Keratinocyte (primary cell): Measurements from ENCODE around the gene THOC7. TPM values are rescaled to one million over a fixed set of nuclear protein-coding genes. Genes with fewer than 3 reads are reported as not detected.

ENCODE experiments used
- DNase-seq: peaks from one replicate; pipeline ENCODE4 v3.0.0-alpha.2; 2011; ENCODE audit warnings: low read depth, missing footprints, low spot score
- FAIRE-seq: peaks from 2 replicates; lab custom pipeline; 2011; peaks lifted over from hg19 to GRCh38; lab: Jason Lieb, UNC
- H2AFZ ChIP-seq: 2 replicates; pipeline ENCODE4 v1.6.0; 2012; ENCODE audit warnings: low read length, control low read depth, inconsistent platforms; ENCODE audit not compliant: control insufficient read depth
- H3K27ac ChIP-seq: 2 replicates; pipeline ENCODE4 v1.5.1; 2011; ENCODE audit warnings: low read length; ENCODE audit not compliant: control insufficient read depth, insufficient read depth
- H3K27me3 ChIP-seq: 3 replicates; pipeline ENCODE4 v1.6.0; 2011; ENCODE audit warnings: low read length; ENCODE audit not compliant: control insufficient read depth, insufficient read depth; ENCODE audit errors: extremely low read depth
- H3K36me3 ChIP-seq, 2 experiments: 2 replicates in 1 of 2; 3 replicates in 1 of 2; pipeline ENCODE4 v1.5.1; 2011; ENCODE audit warnings: low read length in 2 of 2, mild to moderate bottlenecking in 1 of 2; ENCODE audit not compliant: control insufficient read depth in 2 of 2, insufficient read depth in 2 of 2; ENCODE audit errors: extremely low read depth in 1 of 2
- H3K4me1 ChIP-seq: 3 replicates; pipeline ENCODE4 v1.5.1; 2011; ENCODE audit warnings: low read length; ENCODE audit not compliant: control insufficient read depth, insufficient read depth; ENCODE audit errors: extremely low read depth
- H3K4me2 ChIP-seq: 3 replicates; pipeline ENCODE4 v1.6.0; 2011; ENCODE audit warnings: low read depth, low read length; ENCODE audit not compliant: control insufficient read depth, insufficient read depth; ENCODE audit errors: extremely low read depth
- H3K4me3 ChIP-seq, 3 experiments: fragments of 200-600 bp in 1 of 3; sonication (generic) in 1 of 3; 2 replicates in 2 of 3; 3 replicates in 1 of 3; pipeline ENCODE4 v1.5.1; 2011 to 2016; ENCODE audit warnings: low read length in 3 of 3, mild to moderate bottlenecking in 3 of 3, control low read depth in 2 of 3, inconsistent platforms in 1 of 3, low read depth in 1 of 3, mixed read lengths in 1 of 3, mixed run types in 1 of 3, moderate library complexity in 1 of 3; ENCODE audit not compliant: control insufficient read depth in 2 of 3, insufficient read depth in 2 of 3; ENCODE audit errors: extremely low read depth in 1 of 3
- H3K79me2 ChIP-seq: 2 replicates; pipeline ENCODE4 v1.6.0; 2012; ENCODE audit warnings: low read length; ENCODE audit not compliant: control insufficient read depth, insufficient read depth
- H3K9ac ChIP-seq: 3 replicates; pipeline ENCODE4 v1.6.0; 2011; ENCODE audit warnings: low read length; ENCODE audit not compliant: control insufficient read depth, insufficient read depth; ENCODE audit errors: extremely low read depth
- H3K9me1 ChIP-seq: 3 replicates; pipeline ENCODE4 v1.6.0; 2011; ENCODE audit warnings: low read length; ENCODE audit not compliant: control insufficient read depth, insufficient read depth; ENCODE audit errors: extremely low read depth
- H3K9me3 ChIP-seq: 2 replicates; pipeline ENCODE4 v1.5.1; 2012; ENCODE audit warnings: low read depth, low read length; ENCODE audit not compliant: control insufficient read depth
- H4K20me1 ChIP-seq: 3 replicates; pipeline ENCODE4 v1.6.0; 2011; ENCODE audit warnings: low read length; ENCODE audit not compliant: control insufficient read depth, insufficient read depth; ENCODE audit errors: extremely low read depth
- EZH2 ChIP-seq: IDR thresholded peaks from one replicate; pipeline ENCODE4 v1.6.1; 2012; ENCODE audit warnings: inconsistent platforms, mild to moderate bottlenecking, low read length, moderate library complexity
- dilution Hi-C: fragments of 300-500 bp; cut with MboI; formaldehyde crosslinking; loops from one replicate; pipeline ENCODE4 v1.7.0; 2020; ENCODE audit warnings: low sequenced_read_pairs; ENCODE audit not compliant: extremely low pct_ligation_motif_present
- polyA plus RNA-seq, 5 experiments: library from polyadenylated mRNA; depleted of rRNA in 3 of 5; stranded (reverse) in 3 of 5; stranded (forward) in 1 of 5; unstranded in 1 of 5; fragments of >200 nt; gene quantifications; 1 replicate in 1 of 5; 2 replicates in 3 of 5; 3 replicates in 1 of 5; pipeline versions ENCODE4 v1.2.1 to v1.2.3, GENCODE V29; 2011 to 2012; ENCODE audit warnings: missing spikeins in 2 of 5, low read depth in 1 of 5, low replicate concordance in 1 of 5
- TF ChIP-seq, protein P1 (sequence below), 3 experiments: IDR thresholded peaks in 1 of 3; conservative IDR thresholded peaks in 1 of 3; optimal IDR thresholded peaks in 1 of 3; 2 replicates in 2 of 3; 3 replicates in 1 of 3; pipeline versions ENCODE3 to v1.5.1; 2011; ENCODE audit warnings: low read length in 3 of 3, mild to moderate bottlenecking in 3 of 3, moderate library complexity in 2 of 3, control low read depth in 1 of 3, inconsistent platforms in 1 of 3; ENCODE audit not compliant: insufficient read depth in 2 of 3; ENCODE audit errors: extremely low read depth in 1 of 3

THOC7 gene
- polyA plus RNA-seq, 1 donor (not counting 4 experiments of a cell fraction or from before 2014, with no cell fraction given) = 131 TPM

GRCh38 chr3:63830526-63830925, 33.1 kb downstream of the THOC7 start:
- no peaks in the 10 kb centered on the region for H3K79me2 ChIP-seq
- no peak overlapping the region for H2AFZ ChIP-seq
- TF ChIP-seq, protein P1, sequence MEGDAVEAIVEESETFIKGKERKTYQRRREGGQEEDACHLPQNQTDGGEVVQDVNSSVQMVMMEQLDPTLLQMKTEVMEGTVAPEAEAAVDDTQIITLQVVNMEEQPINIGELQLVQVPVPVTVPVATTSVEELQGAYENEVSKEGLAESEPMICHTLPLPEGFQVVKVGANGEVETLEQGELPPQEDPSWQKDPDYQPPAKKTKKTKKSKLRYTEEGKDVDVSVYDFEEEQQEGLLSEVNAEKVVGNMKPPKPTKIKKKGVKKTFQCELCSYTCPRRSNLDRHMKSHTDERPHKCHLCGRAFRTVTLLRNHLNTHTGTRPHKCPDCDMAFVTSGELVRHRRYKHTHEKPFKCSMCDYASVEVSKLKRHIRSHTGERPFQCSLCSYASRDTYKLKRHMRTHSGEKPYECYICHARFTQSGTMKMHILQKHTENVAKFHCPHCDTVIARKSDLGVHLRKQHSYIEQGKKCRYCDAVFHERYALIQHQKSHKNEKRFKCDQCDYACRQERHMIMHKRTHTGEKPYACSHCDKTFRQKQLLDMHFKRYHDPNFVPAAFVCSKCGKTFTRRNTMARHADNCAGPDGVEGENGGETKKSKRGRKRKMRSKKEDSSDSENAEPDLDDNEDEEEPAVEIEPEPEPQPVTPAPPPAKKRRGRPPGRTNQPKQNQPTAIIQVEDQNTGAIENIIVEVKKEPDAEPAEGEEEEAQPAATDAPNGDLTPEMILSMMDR (optimal IDR thresholded peaks at IDR 0.05 in 1 of 3, IDR thresholded peaks at IDR 0.05 in 1 of 3, conservative IDR thresholded peaks at IDR 0.05 in 1 of 3; ENCODE audit: extremely low read depth in 1 of 3, insufficient read depth in 2 of 3, low read length in 3 of 3) = no peak
- no peak for TF ChIP-seq EZH2
- no peaks in the 10 kb centered on the region for H3K27me3 ChIP-seq
- no peaks in the 10 kb centered on the region for H3K9me3 ChIP-seq
- H4K20me1 ChIP-seq = no peaks in the 10 kb centered on the region
- no peak overlapping the region for H3K9ac ChIP-seq
- H3K27ac ChIP-seq = no peak overlapping the region
- DNase-seq (no peak), FAIRE-seq (no peak)
- H3K36me3 ChIP-seq = peaks cover 3 to 5% of the 10 kb centered on the region in 2 experiments
- no peak overlapping the region for H3K4me2 ChIP-seq
- H3K4me1 ChIP-seq = peaks cover 7% of the 10 kb centered on the region
- dilution Hi-C loops = no loop called here
- no peak overlapping the region for H3K4me3 ChIP-seq
- no peaks in the 10 kb centered on the region for H3K9me1 ChIP-seq

DNA sequence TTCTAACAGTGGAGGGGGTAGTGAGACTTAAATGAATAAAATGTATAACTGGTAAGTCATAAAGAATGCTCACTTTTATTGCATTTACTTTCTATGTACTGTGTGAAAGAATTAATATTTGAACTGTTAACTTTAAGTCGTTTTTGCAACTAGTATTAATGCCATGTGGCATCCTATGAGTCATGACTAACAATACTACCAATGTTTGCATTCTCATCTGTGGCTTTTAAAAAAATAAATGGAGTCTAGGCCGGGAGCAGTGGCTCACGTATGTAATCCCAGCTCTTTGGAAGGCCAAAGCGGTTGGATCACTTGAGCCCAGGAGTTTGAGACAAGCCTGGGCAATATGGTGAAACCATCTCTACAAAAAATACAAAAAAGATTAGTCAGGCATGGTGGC, 39.3 kb downstream of the THOC7 start:
- H3K9ac ChIP-seq = no peak overlapping the region
- no peak overlapping the region for H3K4me3 ChIP-seq
- TF ChIP-seq, protein P1 (optimal IDR thresholded peaks at IDR 0.05 in 1 of 3, IDR thresholded peaks at IDR 0.05 in 1 of 3, conservative IDR thresholded peaks at IDR 0.05 in 1 of 3; ENCODE audit: extremely low read depth in 1 of 3, insufficient read depth in 2 of 3, low read length in 3 of 3) = no peak
- no peak for TF ChIP-seq EZH2
- H3K79me2 ChIP-seq = no peaks in the 10 kb centered on the region
- peaks cover 0 to 1% of the 10 kb centered on the region in 2 experiments for H3K36me3 ChIP-seq
- H4K20me1 ChIP-seq = no peaks in the 10 kb centered on the region
- peak overlapping the region; percentile 17 for H3K4me2 ChIP-seq
- DNase-seq (peak; percentile 59), FAIRE-seq (peak; percentile 88)
- no peaks in the 10 kb centered on the region for H3K9me3 ChIP-seq
- no peaks in the 10 kb centered on the region for H3K9me1 ChIP-seq
- peaks cover 8% of the 10 kb centered on the region for H3K4me1 ChIP-seq
- H3K27ac ChIP-seq = peak overlapping the region; percentile 55
- dilution Hi-C loops = no loop called here
- H2AFZ ChIP-seq = no peak overlapping the region
- no peaks in the 10 kb centered on the region for H3K27me3 ChIP-seq
